Activated CD4-positive, alpha-beta T cell treated with anti-CD3 and anti-CD28 coated beads, Interleukin-2, amount 50 U/mL, for 48 hours (primary cell): ENCODE data around the gene NDUFS8.
"Not testable (repeated sequence)": the region's sequence is repeated elsewhere in the genome, so short reads cannot be mapped to it uniquely, and the experiment has no call there.

Source experiments
- DNase-seq, 2 experiments: peaks; one replicate each; pipeline ENCODE4 v3.0.0-alpha.2; 2020

The NDUFS8 gene

GRCh38 chr11:68030318-68031143, at the start of gene NDUFS8:
Gene NDUFS8 (plus strand): TSS chr11:68030681. CDS start chr11:68032152, 1,471 bp downstream.
- peak; percentile 99 for DNase-seq

- DNase-seq, result not testable (repeated sequence)
These were observed 49.3 kb upstream of the NDUFS8 start for GRCh38 chr11:67981226-67981625.

DNA sequence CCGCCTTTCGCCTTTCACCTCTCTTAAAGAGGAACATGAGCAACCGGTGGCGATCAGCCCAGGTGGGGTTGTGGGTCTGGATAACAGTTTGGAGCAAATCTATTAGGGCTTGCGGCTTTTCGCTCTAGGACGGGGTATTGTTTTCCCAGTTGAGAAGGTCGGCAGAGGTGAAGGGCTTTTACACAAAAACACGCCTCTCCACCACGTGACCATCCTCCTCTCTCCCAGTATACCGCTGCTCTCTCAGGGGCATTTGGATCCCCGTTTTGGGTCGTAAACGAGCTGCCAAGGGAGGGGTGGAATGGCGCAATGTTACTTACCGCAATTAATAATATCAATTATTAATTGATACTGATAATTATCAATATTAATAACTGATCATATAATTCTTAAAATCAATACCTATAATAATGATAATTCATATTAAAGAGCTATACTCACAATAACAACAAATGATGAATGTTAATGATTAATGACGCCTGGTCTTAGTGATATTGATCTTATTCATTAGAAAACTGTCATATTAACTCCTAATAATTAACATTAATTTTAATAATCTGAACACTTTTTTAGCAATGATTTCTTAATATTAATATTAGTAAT, 48.1 kb upstream of the NDUFS8 start:
- DNase-seq, result not testable (repeated sequence)

DNA sequence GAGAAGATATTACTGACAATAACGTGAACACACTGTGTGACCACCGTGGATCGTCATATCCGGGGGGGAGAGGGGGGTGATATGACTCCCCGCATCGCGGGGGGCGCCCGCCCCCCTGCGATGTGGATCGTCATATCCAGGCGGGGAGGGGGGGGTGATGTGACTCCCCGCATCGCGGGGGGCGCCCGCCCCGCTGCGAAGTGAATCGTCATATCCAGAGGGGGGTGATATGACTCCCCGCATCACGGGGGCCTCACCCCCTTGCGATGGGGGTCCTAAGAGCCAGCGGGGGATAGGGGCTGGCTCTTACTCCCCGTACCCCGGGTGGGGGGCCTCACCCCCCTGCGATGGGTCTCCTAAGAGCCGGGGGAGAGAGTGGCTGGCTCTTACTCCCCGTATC, 46.5 kb upstream of the NDUFS8 start:
- DNase-seq, result no peak

DNA sequence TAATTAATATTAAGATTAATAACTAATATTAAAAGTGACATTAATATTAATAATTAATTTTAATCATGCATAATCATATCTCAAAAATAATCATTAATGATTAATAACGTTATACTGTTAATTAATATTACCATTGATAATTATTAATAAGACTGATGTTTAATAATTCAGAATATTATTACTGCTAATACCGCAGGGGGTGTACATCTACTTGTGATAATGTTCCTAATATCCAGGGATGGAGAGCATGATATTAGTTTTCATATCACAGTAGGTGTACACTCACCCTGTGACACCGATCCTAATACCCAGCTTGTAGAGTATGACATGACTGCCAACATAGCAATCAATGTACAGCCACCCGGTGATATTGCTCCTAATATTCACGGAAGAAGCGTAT, 45.2 kb upstream of the NDUFS8 start:
- DNase-seq, result not testable (repeated sequence)

DNA sequence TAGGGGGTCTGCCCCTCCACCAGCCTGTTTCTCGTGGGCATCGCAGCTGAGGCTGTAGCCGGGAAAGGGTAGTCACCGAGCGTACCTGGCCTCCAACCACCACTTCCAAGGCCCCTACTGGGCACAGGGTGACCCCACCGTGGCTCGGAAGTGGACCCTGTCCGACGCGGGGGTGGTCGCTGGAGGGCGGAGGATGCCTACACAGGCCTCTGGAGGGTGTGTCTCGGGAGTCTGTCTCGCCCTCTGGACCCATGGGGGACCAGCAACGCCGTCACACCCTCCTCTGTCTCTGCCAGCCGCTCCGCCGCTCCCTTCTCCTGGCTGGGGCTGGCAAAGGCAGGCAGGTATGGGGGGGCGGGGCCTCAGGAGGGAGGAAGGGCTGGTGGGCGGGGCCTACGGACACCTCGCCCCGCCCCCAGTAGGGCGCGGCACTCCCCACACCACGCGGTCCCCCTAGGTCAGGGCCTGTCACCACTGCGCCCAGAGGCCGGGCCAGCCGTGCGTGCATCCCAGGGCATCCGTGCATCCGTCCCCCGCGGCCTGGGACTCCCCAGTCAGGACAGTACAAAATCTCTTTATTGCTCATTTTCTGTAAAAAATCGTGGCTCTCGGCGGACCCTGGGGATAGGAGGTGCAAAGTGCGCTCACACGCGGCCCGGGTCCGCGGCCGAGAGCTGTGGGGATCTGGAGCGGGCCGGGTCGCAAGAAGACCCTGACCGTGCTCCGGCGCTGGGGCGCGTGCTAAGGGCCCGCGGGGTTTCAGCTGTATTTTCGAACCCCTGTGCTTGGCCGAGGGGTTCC, 39.7 kb upstream of the NDUFS8 start:
- not testable (repeated sequence) for DNase-seq

DNA sequence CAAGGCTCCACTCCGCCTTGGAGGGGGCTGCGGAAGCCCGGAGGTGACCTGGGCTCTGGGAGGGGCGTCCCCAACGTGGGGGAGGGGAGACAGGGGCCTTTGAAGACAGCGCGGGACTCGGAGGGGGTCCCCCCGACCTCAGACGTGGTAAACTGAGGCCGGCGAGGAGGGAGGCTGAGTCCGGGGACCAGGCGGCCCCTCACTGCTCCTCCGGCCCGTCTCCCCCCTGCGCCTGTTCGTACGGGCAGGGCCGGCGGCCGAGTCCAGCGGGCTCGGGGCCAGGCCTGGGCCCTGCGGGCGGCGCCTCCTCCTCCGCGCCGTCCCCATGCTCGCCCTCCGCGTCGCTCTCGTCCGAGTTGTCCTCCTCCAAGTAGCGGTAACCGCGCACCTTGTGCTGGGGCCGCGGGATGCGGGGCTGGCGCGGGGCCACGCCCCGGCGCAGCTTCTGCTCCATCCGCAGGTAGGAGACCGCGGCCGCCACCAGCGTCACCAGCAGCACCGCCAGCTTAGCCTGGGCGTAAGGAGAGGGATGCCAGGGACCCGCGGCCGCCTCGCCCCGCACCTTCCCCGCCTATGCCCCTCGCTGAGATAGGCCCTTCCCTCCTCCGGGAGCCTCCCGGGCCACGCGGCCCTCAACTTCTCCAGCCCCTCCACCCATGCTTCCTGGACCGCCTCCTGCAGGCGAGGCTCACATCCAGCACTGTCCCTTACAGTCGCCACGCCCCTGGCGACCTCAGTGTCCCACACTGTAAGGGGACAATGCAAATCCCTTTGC, 38.9 kb upstream of the NDUFS8 start:
- not testable (repeated sequence) for DNase-seq

DNA sequence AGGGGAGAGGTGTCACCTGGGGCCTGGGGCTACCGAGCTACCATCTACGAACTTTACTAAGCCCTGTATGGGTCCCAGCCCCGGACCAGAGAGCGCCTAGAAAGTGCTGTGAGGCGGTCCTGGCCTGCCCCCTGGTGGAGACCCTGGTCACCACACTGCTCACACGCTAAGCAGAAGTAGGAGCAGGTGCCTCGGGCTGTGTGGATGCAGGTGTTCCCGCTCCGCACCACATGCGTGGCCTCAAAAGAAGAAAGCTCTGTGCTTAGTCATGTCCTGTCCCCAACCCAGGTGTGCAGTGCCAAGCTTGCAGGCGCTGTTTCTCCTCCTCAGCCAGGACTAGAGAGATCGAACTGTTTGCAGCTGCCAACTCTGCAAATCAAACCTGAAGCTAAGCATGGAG, 36.7 kb upstream of the NDUFS8 start:
- peak; percentile 39 to 54 for DNase-seq

DNA sequence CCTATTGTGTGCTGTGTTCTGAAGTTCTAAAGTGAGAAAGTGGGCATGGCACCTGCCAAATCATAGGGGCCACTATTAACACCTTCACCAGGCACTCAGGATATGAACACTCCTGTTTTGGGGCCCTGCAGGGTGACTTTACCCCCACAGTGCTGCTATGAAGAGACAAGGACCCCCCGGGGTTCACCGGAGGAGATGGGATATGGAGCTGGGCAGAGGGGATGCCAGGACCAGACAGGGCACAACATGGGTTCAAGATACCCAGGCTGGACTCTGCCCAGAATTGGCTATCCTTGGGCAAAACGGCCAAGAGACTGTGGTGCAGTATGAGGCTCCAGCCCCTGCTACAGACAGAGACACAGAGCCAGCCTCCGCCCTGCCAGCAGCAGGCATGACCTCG, 36.1 kb upstream of the NDUFS8 start:
- not testable (repeated sequence) for DNase-seq

DNA sequence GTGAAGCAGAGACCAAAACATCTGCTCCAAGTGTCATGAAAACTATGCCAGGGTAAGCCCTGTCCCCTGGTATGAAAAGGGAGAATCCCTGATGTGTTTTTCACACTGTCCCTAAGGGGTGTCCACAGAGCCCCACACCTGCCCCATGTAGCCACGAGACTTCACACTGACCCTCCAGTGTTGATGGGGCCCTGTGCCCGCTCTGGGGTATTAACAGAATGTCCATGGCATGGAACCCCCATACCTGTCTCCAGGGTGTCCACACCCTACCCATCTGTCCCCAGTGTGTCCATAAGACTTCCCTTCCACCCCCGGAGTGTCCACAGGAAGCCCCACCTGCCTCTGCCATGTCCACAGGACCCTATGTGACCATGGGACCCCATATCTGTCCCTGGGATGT, 35.4 kb upstream of the NDUFS8 start:
- not testable (repeated sequence) for DNase-seq

- not testable (repeated sequence) for DNase-seq
These were observed 34.9 kb upstream of the NDUFS8 start for GRCh38 chr11:67995579-67995978.

DNA sequence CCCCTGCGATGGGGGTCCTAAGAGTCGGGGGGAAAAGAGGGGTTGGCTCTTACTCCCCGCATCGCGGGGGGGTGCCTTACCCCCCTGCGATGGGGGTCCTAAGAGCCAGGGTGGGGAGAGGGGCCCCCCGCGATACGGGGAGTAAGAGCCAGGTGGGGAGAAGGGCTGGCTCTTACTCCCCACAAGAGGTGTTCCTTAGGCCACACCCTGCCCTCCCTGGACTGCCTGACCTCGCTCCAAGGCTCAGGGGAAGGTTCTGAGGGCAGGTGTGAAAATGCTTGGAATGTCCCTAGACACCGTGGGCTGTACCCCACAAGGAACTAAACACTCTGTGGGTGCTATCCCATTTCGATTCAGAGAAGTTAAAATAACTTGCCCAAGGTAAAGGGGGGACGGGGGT, 34.4 kb upstream of the NDUFS8 start:
- no peak for DNase-seq

DNA sequence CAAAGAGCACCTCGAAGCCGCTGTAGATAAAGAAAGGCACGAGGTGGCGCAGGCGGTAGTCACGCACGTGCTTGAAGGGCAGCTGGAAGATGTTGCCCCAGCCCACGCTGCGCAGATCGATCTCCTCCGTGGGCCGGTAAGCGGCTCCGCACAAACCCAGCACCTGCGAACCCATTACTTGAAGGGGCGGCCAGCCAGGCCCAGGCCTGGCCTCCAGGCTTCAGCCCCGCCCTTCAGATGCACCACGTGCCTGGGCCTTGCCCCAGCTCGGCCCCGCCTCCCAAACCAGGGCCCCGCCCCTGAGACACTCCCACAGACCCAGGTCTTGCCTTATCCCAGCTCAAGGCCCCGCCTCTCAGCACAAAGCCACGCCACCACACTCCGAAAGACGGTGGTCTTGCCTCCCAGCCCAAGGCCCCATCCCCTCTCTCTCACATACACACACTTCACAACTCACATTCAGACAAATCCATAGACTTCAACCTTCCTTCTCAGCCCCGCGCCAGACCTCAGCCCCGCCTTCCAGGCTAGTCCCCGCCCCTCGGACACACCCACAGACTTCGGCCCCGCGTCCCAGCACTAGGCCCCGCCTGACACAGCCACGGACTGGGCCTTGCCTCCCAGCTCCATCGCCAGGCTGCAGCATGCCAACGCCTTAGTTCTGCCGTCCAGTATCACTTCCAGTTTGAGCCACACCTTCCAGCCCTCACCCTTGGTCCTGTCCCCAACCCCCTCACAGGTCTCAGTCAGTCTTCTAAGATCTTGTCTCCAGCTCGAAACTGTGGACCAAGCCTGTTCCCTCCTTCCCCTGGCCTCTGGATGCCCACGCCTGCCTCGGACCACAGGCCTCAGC, 33.6 kb upstream of the NDUFS8 start:
- DNase-seq, result peak; percentile 54 to 62

DNA sequence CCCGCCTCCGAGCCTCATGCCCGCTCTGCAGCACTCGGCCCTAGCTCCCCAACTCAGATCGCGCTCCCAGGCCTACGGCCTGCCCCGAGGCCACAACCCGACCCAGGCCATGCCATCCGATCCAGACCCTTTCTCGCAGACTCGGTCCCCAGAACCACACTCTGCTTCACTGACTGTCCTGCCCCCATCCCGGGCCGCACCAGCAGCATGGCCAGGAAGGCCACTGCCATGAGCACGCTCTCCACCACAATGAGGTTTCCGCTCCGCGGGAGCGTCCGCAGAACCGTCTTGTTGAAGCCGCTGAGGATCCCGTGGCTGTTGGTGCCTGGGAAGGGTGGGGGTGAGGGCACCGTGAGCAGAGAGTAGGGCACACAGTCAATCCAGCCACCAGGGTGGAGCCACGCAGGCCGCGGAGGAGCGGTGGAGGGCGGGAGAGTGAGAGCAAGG, 33.0 kb upstream of the NDUFS8 start:
- DNase-seq, result no peak

DNA sequence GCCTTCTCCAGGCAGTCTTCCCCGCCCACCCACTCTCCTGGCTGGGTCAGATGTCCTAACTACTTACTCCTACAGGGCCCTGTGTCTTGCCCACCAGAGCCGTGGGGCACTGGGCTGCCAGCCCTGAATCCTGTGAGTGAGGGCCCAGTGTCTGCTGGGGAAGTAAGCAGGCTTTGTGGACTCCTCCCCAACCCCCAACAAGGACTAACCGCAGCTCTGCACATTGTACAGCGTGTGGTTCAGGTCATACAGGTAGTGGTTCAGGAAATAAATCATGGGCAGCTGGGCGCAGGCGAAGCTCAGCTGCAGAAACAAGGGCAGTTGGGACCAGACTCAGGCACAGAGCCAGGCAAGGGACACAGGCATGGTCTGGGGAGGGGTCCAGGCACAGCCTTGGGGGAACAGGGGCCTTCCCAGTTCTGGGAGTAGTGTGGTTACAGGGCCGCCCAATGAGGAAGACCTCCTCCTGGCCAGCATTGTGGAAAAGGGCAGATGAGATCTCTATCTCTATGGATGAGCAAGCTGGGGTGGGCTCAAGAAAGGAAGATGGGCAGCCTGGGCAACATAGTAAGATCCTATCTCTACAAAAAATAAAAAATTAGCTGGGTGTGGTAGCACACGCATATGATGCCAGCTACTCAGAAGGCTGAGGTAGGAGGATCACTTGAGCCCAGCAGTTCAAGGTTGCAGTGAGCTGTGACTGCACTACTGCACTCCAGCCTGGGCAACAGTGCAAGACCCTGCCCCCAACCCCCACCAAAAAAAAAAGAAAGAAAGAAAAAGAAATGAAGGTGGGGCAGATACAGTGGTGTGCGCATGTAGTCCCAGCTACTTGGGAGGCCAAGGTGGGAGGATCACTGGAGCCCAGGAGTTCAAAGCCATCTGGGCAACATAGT, 32.1 kb upstream of the NDUFS8 start:
- no peak for DNase-seq

DNA sequence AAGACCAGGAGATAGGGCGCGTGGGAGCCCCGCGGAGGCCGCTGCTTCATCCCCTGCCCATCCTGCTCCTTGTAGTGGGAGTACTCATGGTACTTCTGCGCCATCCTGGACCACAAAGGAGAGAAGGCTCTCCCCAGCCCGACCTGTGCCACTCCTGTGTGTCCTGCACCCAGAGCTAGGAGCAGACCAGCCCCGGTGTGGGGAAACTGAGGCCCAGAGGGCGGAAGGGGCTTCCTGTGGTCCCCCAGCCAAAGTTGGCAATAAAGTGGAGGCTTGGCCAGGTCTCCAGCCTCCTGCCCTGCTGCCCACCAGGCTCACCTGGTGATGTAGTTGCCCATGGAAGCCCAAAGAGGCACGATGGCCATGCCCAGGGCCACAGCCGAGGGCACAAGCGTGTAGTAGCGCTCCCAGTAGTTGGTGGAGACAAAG, 31.3 kb upstream of the NDUFS8 start:
- DNase-seq, result no peak

DNA sequence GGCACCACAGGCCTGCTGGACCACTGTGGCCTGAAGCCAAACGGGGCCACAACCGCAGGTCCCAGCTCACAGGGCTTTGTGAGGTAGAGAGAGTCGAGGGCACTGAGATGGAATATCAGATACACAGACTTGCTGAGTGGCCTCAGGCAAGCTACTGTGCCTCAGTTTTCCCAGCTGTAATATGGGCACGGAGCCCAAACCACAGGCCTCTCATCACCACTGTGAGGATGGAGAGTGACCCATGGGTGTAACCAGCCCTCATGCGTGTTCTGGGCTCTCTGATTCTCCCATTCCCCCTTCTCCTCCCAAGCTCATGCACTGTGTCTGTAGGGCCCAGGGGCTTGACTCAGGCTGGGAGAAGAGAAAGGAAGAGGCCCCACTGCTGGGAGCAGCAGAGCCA, 30.8 kb upstream of the NDUFS8 start:
- no peak for DNase-seq

GRCh38 chr11:68002575-68002937, 27.9 kb upstream of the NDUFS8 start:
- no peak for DNase-seq

DNA sequence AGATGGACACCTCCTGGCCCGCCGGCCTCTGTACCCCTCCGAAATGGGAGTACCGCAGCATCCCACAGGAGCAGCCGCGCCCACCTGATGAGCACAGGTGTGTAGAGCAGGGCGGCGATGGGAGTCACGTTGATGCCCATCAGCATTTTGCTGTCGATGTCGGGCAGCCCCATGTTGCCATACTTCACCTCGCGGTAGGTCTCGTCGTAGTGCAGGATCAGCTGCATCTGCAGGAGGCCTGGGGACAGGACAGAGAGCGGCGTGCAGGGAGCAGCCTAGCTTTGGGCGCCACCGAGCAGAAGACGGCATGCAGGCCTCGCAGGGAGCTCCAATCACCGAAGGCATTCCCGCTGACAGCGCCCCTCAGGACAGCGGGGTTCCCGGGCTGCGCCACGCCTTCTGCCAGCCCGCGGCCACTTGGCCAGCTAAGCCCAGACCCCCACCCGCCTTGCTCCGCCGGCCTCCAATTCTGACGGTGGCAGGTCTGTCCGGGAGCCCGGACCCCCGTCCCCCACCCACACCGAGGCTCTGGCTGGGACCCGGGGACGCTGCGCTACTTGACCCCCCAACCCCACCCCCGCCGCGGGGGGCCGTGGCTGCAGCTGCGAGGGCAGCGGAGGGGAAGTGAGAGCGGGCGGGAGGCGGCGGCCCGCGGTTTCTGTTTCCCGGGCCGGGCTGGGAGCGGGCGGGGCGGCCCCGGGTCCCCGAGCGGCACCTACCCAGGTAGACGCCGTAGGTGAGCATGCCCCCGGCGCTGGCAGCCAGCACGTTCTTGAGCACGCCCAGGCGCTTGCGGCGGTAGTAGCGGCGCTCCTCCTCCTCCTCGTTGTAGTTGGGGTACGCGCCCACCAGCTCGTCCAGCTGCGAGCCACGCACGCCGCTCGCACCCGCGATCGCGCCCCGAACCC, 27.3 kb upstream of the NDUFS8 start:
- DNase-seq, result peak; percentile 37 to 56
